IPS-NIHi7 (cell line): Measurements from ENCODE around the gene WNT8B.

Experiments used
- DNase-seq: peaks from one replicate; pipeline ENCODE4 v3.0.0; 2012; ENCODE audit warnings: mixed read lengths; ENCODE audit errors: extremely low spot score

WNT8B gene

DNA sequence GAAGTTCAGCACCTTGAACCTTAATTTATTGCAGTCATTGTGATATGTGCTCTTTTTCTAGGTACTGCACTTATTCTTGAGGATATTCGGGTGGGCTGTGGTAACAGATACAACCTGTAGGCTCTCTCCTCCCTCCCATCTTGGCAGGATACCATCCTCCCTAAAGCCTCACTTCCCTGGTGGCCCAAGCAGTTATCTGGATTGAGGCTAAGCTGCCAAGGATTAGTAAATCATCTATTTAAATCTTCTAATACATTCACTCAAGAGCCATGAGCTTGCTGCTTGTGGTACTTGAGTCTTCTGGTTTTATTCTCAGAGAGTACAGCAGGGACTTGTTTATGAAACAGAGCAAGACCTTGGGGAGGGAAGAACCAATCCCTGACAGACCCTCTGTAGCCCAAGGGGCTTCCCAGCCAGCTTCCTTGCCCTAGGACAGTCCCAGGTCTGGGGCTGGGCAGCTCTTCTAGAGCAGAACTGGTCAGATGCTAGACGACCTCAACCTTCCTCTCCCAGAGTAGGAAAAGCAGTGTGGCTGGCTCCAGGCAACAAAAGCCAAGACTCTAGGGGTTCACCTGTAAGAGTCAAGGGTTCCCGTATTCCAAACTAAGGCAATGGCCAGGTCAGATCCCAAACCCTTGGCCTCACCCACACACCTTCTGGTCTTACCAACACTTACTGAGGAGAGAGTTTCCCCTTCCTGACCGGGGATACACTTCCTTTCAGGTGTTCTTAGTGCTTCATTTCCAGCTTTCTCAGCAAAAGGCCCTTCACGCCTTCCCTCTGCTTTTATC, 21.3 kb downstream of the WNT8B start:
- DNase-seq: no peak

DNA sequence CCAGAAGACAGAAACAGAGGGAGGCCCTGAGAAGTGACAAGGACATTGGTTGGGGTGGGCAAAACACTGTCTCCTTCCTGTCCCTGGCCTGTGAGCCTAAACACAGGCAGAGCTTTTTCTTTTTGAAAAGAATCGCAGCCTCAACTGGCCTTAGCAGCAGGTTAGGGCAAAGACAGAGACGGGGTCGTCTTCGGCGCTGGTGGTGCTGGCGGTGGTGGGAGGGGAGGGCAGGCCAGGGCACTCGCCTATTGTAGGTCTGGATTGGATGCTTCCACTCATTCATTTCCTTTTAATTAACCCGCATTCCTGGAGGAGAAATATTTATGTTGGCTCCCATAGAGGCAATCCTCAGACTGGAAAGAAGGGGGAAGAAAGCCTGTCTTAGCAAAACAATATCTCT, 22.6 kb downstream of the WNT8B start:
- DNase-seq: peak; percentile 48

DNA sequence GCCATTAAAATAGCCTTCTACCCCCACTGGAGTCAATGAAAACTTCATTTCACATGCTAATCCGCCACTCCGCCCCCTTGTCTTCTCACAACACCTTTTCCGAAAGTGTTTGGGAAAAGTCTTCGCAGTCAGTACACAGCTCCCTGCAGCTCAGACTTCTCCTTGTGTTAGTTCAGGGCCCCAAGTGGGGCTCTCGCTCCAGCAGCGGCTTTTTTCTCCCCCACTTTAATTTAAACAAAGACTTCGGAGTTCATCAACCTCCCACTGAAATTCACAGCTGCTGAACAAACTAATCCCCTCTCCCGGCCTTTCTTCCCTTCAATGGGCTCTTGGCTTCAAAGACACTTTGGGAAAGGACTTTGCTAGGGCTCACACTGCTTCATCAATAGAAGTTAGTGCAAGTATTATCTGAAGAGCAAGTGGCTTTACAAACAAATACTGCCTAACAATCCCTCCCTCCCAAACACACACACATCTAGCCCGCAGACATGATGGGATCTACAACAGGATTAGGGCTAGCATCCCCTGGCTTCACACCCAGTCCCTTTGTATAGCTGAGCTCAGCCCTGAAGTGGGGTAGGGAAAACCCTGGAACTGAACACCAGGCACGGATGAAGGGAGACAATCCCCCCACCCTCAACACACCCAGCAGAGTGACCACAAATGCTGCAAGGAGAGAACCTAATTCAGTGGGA, 23.1 kb downstream of the WNT8B start:
- peak; percentile 69 for DNase-seq

DNA sequence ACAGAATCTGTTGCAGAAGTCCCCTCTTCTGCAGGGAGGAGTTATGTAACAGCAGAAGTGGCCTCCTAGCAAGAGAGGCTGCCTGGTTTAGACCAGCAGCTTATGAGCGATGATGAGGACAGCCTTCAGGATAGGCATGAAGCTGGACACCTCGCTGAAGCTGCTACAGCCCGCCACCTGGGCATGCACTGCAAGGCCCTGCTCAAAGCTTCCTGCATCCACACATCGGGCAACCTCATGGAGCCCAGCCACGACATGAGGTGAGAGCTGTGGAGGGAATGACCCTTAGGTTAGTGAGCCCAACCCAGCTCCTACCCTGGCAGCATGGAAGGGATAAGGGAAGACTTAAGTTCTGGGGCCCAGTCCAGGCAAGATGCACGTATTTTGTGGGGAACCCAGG, 24.7 kb downstream of the WNT8B start:
- no peak for DNase-seq

DNA sequence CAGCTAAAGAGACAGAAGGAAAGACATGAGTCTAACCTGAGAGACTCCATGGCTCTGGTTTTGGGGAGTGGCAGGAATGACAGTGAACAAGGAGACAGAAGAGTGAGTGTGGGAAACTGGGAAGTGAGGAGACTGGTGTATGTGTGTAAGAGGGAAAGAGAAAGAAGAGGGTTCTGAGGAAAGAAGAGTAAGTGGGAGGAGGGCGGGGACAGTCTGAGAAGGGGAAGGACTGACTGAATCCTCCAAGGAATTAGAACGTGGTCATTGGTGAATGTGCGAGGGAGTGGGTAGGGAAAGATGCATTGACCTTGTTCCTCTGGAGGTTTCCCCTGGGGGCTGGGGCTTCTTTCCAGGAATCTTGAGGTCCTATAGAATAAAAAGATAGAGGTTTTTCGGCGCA, 26.6 kb downstream of the WNT8B start:
- no peak for DNase-seq

DNA sequence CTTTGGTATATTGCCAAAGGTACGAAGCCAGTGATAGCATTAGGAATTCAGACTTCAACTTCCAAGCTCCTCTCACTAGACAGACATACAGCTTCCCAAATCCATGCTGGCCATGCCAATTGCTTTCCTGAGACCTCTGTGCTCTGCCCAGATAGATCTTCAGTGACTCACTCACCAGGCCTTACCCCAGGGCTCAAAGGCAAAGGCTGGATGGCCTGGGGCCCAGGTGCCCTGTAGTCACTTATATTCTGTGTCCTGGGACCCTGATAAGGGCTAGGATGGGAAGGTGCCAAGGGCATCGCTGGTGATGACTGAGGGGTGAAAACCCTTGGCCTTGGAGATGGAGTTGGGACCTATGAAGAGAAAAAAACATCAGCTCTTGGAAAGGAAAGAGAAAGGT, 27.7 kb downstream of the WNT8B start:
- DNase-seq: no peak

DNA sequence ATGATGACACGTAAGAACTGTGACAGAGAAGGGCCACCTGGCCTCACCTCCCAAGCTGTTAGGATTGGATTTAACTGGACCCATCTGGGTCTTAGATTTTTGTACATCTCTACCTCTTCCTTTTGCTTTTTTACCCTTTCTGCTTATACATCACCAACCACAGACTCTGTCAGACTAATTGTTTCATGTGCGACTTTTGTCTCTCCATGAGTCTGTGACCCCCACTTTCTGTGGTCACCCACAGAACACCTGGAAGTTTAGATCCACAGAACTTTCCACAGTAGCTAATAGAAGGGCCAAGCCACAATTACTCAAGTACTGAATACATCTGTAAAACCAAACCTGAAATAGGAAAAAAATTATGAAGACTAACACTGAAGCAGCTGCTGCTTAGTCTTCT, 33.8 kb downstream of the WNT8B start:
- no peak for DNase-seq

DNA sequence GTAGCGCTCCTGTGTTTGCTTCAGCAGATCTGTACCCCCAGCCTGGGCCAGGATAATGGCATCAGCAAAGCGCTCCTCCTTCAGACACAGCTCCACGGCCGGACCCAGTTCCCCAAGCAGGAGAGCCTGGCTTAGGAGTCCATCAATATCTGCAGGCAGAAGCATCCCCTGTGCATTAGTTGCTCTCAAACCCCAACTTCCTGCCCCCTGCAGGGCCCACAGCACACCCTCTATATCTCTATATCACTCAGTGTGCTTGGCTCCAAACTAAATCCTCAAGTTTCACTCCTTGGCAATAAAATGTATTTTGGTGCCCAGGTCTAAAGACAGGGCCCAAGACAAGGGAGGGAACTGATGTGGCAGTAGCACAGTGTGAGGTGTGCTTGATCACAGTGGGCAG, 35.2 kb downstream of the WNT8B start:
- DNase-seq: no peak

DNA sequence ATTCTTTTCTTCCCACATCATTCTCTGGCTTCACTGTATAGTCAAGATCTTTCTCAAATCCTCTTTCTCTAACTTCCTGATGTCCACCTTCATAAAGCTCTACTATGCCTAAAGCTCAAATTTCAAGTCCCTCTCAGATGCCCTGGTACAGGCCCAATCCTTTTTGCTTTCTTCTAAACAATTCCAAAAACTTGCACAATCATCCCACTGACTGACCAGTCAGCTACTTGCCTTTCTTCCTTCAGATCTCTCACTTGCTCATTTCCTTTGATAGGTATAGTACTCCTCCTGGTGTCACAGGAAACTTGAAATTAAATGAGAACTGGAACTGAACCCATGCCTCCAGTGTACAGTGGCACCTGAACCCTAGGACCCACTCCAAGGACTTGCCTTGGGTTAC, 38.6 kb downstream of the WNT8B start:
- DNase-seq: no peak

DNA sequence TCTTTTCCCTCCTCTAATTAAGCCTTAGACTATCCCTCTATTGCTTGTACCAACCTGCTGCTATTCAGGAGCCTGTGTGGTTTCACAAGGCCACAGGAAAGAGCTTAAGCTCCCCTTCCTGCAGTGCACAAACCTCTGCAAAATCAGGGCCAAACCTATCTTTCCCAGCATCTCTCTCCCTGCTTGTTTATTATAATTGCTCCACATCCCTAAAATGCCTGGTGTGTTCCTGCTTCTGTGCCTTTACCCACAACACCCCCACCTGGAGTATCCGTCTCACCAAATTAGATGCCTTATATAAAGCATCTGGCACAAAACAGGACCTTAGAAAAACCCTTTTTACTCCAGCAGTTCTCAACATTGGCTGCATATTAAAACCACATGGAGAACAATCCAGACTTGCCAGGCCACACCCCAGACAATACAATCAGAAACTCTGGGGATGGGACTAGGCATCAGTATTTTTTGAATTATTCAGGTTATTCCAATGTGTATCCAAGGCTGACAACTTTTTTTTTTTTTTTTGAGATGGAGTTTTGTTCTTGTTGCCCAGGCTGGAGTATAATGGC, 40.2 kb downstream of the WNT8B start:
- no peak for DNase-seq

DNA sequence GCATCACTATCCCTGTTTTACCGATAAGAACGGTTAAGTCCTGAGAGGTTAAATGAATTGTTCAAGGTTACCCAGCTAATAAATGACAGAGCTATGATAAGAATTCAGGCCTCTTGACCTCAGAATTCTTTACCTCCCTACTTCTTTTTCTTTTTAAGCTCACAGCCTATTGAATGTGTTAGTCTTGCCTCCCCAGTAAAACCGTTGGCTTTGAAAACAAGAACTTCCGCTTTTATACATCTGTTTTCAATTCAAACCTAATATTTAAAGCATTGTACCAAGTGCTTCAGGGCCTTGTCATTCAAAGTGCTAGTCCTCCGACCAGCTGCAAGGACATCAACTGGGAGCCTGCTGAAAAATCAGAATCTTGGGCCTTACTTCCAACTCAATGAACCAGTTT, 41.3 kb downstream of the WNT8B start:
- DNase-seq: no peak

DNA sequence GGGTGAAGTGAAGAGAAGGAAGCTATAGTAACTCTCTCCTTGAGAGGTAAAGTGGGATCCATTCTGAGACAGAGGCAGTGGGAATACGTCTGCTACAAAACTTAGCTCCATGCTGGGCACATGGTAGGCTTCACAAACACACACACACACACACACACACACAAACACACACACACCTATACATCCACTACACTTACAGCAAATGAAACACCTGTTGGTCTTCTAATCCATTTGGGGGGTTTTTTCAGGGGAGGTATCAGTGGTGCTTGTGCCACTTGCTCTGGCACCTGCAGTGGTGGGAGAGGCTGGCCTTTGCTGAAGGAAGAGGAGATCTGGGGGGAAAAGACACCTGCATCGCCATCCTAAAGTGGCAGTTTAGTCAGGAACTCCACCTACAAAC, 42.4 kb downstream of the WNT8B start:
- no peak for DNase-seq

DNA sequence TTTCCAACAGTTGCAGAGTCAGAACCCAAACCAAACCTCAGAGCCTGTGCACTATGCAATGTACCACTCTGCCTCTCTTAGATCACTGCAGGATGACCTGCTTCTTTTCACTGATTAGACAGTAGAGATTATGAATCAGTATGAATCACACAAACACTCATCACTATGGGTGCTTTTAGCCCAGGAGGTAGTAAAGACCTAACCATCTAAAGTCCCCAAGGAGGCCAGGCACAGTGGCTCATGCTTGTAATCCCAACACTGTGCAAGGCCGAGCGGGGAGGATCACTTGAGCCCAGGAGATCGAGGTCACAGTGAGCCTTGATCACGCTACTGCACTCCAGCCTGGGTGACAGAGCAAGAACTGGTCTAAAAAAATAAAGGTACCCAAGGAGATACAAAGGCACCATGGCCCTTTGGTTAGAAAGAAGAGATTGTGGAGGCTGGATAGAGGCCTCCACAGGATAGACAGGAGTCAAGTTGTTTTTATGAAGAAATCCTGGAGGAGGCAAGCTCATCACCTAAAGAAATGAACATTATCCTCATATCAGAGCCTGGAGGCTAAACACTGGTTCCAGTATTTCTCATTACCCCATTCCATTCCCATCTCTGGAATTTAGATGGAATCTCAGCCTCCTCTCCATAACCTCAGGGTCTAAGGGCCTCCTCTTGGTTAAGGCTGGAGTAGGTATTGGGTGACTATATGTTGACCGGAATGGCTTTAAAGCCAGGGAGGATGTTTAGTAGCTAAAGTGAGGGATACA, 44.0 kb downstream of the WNT8B start:
- DNase-seq: no peak

DNA sequence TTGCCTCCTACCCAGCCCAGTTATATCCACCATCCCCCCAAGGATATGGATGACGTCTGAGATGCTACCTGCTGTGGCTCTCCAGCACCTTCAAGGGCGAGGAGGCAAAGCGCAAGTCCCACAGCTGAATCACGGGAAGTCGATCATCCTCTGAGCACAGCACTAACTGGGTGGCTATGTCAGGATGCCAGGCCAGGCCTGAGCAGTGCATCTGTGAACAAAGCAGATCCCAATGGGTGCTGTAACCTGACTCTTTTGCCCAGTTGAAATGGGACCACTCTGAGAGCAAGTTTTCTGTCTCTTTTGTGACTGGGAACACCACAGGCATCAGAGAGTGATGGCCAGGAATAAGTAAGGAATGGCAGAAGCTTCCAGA, 44.5 kb downstream of the WNT8B start:
- DNase-seq: no peak

DNA sequence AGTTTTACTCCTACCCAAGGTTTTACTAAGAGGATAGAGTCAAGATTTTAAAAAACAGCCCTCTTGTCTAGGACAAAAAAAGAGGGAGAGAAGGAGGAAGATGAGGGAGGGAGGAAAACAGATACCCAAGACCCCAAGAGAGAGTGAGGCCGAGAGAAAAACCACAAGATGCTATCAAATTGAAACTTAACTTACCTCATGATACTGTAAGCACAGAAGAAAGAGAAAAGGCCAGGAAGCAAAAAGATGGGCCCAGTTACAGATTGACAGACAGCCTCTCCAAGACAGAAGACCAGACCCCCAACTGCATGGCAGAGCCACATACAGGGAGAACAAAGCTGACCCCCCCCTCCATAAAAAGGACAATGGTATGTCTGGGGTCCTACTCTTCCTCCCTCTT, 45.5 kb downstream of the WNT8B start:
- no peak for DNase-seq

DNA sequence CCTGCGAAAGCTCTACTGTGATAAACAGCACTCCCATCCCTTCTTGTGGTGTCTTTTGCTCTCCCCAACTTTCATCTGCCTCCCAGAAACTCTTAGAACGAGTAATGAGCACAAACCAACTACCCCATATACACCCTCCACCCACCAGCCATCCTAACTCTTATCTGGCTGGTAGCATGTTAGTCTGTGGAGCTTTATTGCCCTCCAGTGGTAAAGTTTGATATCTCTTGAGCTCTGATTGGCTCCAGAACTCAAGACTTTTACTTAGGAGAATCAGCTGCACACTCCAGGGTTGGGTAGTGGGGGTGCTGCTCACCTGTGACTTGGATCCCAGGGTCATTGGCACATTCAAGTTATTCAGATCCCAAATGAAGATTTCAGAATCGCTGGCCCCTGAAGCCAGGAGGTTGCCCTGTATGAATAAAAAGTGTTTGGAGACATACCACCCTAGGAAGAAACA, 45.9 kb downstream of the WNT8B start:
- peak; percentile 82 for DNase-seq

DNA sequence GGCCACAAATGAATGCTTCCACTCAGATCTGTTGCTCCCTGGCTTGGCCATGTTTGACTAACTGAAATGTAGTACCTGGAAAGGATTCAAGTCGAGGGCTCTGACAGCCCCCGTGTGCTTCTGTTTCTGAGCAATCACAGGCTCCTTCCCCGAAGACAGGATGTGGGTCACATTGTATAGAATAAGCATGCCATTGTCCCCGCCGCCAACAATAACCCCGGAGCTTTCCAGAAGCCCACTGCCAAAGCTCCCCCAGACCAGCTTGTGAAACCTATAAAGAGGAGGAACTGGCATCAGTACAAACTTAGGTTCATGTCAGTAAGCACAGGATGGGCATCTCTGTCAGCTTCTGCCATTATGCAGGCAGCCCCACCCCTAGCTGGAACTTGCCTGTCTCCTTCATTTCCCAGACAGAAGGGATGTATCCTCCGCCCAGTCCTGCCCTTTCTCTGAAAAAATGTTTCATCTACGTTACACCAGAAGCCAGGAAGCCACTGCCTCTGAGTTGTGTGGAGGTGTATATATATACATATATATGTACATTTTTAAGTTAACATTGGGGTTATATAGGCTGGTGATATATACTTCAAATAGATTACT, 46.5 kb downstream of the WNT8B start:
- DNase-seq: no peak

DNA sequence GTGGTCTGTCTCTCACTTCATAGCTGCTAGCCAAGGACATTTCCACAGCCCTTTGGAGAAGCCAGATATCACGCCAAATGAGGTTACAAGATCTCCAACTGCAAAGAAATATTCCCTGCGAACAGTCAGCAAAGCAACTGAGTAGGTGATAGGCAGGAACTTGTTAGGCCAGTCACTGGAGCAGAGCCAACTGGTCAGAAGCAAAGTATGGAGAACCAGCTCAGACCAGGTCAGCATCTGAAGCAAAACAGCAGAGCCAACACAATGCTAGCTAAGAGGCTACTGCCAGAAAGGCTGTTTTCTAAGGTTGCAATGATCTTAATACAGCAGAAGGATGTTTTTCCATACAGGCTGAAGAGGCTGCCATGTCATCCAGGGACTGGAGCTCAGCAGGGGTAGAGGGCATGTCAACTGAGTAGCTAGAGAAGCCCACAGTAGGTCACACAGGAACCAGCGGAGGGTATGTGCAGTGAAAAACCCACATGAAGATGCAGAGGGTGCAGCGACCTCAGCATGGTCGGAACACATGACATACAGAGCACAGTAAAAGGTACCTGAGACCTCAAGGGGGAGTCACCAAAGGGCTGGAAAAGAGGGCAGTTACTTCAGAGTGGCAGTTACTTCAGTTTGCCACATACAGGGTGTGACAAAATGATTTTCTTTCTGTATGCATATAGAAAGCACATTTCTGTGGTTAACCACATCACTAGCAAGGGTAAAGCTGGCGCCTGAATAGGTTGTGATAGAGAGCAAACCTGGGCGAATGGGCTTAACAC, 47.9 kb downstream of the WNT8B start:
- DNase-seq: no peak

DNA sequence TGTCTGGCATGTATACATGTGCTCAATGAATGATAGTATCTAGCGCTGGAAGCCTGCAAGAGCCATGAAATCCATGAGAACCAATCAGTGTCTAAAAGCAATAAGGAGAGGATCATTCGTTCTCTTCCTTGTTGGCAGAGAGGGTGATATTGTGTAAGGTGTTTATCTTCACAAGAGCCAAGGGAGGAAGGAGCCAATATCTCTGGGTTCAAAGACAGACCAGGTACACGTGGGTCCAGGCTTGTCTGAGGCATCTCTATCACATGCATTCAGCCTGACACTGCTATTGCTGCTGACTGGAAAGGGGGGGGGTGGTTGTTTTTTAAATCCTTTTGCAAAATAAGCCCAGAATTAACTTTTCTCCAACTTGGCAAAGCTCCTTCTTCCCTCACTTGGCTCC, 52.8 kb downstream of the WNT8B start:
- DNase-seq: no peak

DNA sequence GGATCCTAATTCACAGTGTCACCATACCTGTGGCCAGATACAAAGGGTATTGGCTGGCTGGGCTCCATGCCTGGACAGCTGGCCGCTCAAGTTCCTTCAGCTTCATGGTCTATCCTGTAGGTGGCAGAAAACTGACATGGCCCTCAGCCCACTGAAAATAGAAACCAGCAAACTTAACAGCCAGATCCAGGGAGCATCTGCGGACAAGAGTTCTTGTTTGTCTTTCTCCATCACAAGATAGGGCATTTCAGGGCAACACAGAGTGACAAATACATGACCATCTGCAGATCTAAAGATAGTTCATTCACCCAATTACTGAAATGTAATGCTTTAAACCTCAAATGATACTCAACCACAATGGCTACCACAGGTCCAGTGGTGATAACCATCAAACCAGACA, 54.0 kb downstream of the WNT8B start:
- peak; percentile 56 for DNase-seq

DNA sequence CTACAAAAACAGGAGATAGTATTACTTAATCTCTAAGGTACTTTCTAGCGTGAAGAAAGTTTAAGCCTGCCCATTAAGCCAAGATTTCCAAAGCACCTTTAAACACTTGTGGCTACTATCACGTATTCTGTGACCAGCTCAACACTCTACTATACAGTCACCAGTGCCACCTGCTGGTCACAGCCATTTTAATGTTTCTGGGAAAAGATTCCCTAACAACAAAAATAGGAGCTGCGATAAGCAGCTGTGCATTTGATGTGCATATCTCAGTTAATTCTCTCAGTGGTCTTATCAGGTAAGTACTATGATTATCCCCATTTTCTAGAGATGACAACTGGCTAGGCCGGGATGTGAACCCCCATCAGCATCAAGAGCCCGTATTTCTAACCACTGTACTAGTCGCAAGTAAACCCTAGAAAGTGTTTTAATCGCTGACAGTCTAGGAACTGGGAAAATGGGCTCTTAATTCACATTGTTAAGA, 56.0 kb downstream of the WNT8B start:
- peak; percentile 56 for DNase-seq
